LNCAP (cell line): Measurements from ENCODE around the gene ASTN2.

Experiments used
- TF ChIP-seq, protein P1 (sequence below): fragments of 450-650 bp; IDR thresholded peaks from 2 replicates; pipeline ENCODE4 v1.5.1; 2017; ENCODE audit warnings: mild to moderate bottlenecking

ASTN2 gene

DNA sequence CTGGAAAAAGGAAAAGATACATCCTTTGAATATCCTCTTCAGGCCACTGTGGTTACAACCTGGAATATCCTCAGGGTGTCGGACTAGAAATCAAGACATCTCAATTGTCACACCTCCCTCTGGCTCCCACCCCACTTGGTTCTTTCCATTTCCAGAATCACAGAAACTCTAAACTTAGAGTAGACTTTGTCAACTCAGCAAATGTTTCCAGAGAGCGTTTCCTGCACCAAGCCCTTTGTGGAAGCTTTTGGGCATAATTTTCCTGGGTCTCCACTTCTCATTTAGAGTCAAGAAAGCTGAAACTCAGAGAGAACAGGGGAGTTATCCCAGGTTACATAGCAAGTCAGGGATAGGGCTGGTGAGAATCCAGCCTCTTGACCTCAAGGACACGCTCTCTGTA lies 108.8 kb downstream of the ASTN2 start:
- TF ChIP-seq, protein P1, sequence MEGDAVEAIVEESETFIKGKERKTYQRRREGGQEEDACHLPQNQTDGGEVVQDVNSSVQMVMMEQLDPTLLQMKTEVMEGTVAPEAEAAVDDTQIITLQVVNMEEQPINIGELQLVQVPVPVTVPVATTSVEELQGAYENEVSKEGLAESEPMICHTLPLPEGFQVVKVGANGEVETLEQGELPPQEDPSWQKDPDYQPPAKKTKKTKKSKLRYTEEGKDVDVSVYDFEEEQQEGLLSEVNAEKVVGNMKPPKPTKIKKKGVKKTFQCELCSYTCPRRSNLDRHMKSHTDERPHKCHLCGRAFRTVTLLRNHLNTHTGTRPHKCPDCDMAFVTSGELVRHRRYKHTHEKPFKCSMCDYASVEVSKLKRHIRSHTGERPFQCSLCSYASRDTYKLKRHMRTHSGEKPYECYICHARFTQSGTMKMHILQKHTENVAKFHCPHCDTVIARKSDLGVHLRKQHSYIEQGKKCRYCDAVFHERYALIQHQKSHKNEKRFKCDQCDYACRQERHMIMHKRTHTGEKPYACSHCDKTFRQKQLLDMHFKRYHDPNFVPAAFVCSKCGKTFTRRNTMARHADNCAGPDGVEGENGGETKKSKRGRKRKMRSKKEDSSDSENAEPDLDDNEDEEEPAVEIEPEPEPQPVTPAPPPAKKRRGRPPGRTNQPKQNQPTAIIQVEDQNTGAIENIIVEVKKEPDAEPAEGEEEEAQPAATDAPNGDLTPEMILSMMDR = no peak

GRCh38 chr9:117305454-117305853 lies 109.4 kb downstream of the ASTN2 start:
- TF ChIP-seq, protein P1 = no peak

- TF ChIP-seq, protein P1 = no peak
Observed at GRCh38 chr9:117304549-117304948, 110.3 kb downstream of the ASTN2 start.

DNA sequence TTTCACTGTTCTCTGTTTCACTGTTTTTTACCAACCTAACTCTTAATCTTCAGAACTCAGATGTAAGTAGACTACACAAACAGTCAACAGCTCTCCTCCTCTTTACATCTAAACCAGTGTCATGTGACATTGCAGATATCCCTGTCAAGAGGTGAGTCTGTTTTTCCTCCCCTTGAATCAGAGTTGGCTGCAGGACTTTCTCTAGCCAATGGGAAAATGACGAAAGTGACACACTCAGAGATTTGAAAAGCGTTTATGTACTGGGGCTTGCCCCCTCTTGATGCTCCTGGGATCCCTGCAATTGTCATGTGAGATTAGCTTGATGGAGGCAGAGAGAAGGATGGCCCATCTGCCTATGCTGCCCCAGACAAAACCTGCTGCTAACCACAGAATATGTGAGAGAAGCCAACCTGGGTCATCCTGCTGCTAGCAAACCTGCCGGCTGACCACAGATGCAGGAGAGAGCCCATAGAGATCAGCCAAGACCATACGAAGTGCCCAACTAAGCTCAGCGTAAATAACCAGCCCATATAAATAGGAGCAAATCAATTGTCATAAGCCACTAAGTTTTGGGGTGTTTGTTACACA lies 111.1 kb downstream of the ASTN2 start:
- TF ChIP-seq, protein P1 = no peak

DNA sequence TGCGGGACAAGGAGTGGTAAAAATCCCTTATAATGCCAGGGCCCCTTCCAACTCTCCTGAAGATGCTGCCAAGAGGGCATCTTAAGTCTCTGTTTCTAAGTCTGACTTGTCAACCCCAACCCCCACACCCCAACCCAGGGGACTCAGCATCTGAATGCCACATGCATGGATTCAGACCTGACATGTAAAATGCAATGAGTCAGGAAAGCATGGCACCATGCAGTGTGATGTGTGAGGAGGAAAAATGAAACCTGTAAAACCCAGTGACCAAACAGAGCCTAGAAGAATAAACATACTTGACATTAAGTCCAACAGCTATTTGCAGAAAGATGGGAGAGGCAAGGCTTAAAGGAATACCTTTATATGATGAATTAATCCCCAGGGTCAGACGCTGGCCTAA lies 112.4 kb downstream of the ASTN2 start:
- TF ChIP-seq, protein P1 = no peak

GRCh38 chr9:117300371-117301110 lies 114.3 kb downstream of the ASTN2 start:
- TF ChIP-seq, protein P1 = no peak

- TF ChIP-seq, protein P1 = no peak
Observed at GRCh38 chr9:117296453-117296852, 118.4 kb downstream of the ASTN2 start.
